ENCODE measurements around the gene ZNF281.

DNA sequence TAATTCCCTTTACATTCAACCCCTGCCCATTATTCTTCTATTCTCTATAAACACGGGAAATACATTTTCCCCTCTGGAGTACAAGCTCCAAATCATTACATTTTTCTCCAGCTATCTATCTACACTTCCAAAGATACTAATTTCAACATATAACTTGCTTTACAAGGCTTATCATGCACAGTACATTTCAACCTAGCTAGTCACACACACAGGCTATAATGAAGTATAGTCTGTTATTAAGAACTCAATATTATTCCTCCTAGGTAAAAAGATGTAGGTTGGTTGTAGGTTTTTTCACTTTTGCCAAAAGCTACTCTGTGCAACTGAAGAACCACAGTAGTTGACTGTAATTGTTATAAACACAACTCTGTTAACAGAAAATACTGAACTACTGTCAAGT is 8.1 kb downstream of the ZNF281 start:
- TF ChIP-seq, protein P1, sequence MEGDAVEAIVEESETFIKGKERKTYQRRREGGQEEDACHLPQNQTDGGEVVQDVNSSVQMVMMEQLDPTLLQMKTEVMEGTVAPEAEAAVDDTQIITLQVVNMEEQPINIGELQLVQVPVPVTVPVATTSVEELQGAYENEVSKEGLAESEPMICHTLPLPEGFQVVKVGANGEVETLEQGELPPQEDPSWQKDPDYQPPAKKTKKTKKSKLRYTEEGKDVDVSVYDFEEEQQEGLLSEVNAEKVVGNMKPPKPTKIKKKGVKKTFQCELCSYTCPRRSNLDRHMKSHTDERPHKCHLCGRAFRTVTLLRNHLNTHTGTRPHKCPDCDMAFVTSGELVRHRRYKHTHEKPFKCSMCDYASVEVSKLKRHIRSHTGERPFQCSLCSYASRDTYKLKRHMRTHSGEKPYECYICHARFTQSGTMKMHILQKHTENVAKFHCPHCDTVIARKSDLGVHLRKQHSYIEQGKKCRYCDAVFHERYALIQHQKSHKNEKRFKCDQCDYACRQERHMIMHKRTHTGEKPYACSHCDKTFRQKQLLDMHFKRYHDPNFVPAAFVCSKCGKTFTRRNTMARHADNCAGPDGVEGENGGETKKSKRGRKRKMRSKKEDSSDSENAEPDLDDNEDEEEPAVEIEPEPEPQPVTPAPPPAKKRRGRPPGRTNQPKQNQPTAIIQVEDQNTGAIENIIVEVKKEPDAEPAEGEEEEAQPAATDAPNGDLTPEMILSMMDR (optimal IDR thresholded peaks at IDR 0.05 in 1 of 3, IDR thresholded peaks at IDR 0.05 in 1 of 3, conservative IDR thresholded peaks at IDR 0.05 in 1 of 3; ENCODE audit: extremely low read depth in 1 of 3, insufficient read depth in 2 of 3, low read length in 3 of 3), result no peak
- no peak for TF ChIP-seq EZH2 (IDR thresholded peaks at IDR 0.05; ENCODE audit: low read length)
